Loucy (cell line): ENCODE results near the gene GRHL3.

Source experiments
- H2AFZ ChIP-seq: fragments of 200-600 bp; sonication (generic); 2 replicates; pipeline ENCODE4 v1.6.0; 2016; ENCODE audit warnings: antibody characterized with exemption, mild to moderate bottlenecking, low read length, moderate library complexity
- H3F3A ChIP-seq: fragments of 200-600 bp; 2 replicates; pipeline ENCODE4 v1.6.0; 2016; ENCODE audit warnings: antibody characterized with exemption, low read depth, mild to moderate bottlenecking
- H3K27me3 ChIP-seq: fragments of 200-600 bp; sonication (generic); 2 replicates; pipeline ENCODE4 v1.6.1; 2014; ENCODE audit warnings: low read length, mild to moderate bottlenecking; ENCODE audit not compliant: insufficient read depth, poor library complexity, severe bottlenecking
- H3K36me3 ChIP-seq: fragments of 200-600 bp; sonication (generic); 2 replicates; pipeline ENCODE4 v1.6.1; 2016; ENCODE audit warnings: low read length; ENCODE audit not compliant: insufficient read depth
- H3K4me1 ChIP-seq: fragments of 200-600 bp; sonication (generic); 2 replicates; pipeline ENCODE4 v1.5.1; 2014; ENCODE audit warnings: low read length, mild to moderate bottlenecking; ENCODE audit not compliant: insufficient read depth, poor library complexity, severe bottlenecking
- H3K4me2 ChIP-seq: fragments of 200-600 bp; sonication (generic); 2 replicates; pipeline ENCODE4 v1.6.0; 2014; ENCODE audit warnings: antibody characterized with exemption, low read length, low read depth, mild to moderate bottlenecking; ENCODE audit not compliant: poor library complexity, severe bottlenecking
- H3K4me3 ChIP-seq: fragments of 200-600 bp; sonication (generic); 2 replicates; pipeline ENCODE4 v1.5.1; 2014; ENCODE audit warnings: low read length, mild to moderate bottlenecking, mixed read lengths; ENCODE audit not compliant: poor library complexity, severe bottlenecking
- H3K79me2 ChIP-seq: fragments of 200-600 bp; sonication (generic); 2 replicates; pipeline ENCODE4 v1.6.1; 2014; ENCODE audit warnings: low read length; ENCODE audit not compliant: insufficient read depth
- H3K9ac ChIP-seq: fragments of 200-600 bp; sonication (generic); 2 replicates; pipeline ENCODE4 v1.6.0; 2014; ENCODE audit warnings: mild to moderate bottlenecking, low read depth, low read length, moderate library complexity; ENCODE audit not compliant: poor library complexity, severe bottlenecking
- H3K9me2 ChIP-seq: fragments of 200-600 bp; sonication (generic); replicated peaks from 2 replicates; pipeline ENCODE4 v1.6.1; 2016; ENCODE audit warnings: low read depth, low read length, mixed read lengths
- H3K9me3 ChIP-seq: fragments of 200-600 bp; sonication (generic); 2 replicates; pipeline ENCODE4 v1.6.1; 2014; ENCODE audit warnings: mild to moderate bottlenecking, antibody characterized with exemption, low read length, low read depth; ENCODE audit not compliant: insufficient read depth
- H4K20me1 ChIP-seq: fragments of 200-600 bp; sonication (generic); 2 replicates; pipeline ENCODE4 v1.6.0; 2014; ENCODE audit warnings: antibody characterized with exemption, low read length, mild to moderate bottlenecking; ENCODE audit not compliant: insufficient read depth, poor library complexity, severe bottlenecking
- EZH2phosphoT487 ChIP-seq: fragments of 200-600 bp; IDR thresholded peaks from 2 replicates; pipeline ENCODE4 v1.6.1; 2018; ENCODE audit warnings: antibody characterized with exemption, mild to moderate bottlenecking, moderate library complexity, borderline replicate concordance
- TF ChIP-seq, protein P1 (sequence below): fragments of 200-600 bp; sonication (generic); conservative IDR thresholded peaks from 2 replicates; pipeline ENCODE4 v1.5.1; 2014; ENCODE audit warnings: mild to moderate bottlenecking, antibody characterized with exemption, low read length

Gene GRHL3

DNA sequence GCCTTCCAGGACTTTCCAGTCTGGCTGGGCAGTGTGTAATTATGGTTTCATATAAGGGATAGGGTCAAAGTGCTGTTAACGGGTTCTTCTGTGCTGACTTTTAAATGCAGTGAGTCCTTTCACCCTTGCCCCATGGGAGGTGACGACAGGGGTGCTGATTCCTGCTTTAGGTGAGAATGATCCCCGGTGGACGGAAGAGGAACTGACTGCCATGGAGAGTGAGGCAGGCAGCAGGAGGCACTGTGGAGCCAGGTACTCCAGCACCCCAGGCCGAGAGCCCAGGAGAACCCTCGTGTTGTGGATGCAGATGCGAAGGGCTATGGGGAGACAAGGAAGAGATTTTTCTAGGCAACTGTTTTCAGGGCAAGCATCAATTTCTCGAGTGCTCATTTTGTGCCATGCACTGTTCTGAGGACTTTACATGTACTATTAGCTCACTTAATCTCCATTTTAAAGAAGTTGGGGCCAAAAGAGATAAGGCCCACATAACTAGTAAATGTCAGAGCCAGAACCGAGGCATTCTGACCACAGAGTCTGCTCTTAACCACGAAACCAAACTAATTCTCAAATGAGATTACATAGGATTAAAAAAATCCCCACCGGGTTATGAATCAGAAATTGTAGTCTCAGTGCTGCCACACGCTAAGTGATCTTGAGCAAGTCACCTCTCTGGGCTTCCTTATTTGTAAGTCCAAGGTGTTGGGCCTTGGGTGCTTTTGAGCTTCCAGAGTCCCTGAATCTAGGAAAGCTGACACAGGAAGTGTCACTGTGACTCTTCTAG, 66.2 kb downstream of the GRHL3 start:
- Histone ChIP-seq H3K9me3 (no peaks in the 10 kb centered on the region), H3K4me3 (no peak overlapping the region), H2AFZ (no peak overlapping the region), H3K4me1 (no peaks in the 10 kb centered on the region), H3F3A (no peaks in the 10 kb centered on the region), H4K20me1 (no peaks in the 10 kb centered on the region), H3K27me3 (no peaks in the 10 kb centered on the region), H3K36me3 (no peaks in the 10 kb centered on the region), H3K4me2 (no peak overlapping the region), H3K9me2 (no peaks in the 10 kb centered on the region), H3K79me2 (no peaks in the 10 kb centered on the region), H3K9ac (no peak overlapping the region)
- TF ChIP-seq, protein P1, sequence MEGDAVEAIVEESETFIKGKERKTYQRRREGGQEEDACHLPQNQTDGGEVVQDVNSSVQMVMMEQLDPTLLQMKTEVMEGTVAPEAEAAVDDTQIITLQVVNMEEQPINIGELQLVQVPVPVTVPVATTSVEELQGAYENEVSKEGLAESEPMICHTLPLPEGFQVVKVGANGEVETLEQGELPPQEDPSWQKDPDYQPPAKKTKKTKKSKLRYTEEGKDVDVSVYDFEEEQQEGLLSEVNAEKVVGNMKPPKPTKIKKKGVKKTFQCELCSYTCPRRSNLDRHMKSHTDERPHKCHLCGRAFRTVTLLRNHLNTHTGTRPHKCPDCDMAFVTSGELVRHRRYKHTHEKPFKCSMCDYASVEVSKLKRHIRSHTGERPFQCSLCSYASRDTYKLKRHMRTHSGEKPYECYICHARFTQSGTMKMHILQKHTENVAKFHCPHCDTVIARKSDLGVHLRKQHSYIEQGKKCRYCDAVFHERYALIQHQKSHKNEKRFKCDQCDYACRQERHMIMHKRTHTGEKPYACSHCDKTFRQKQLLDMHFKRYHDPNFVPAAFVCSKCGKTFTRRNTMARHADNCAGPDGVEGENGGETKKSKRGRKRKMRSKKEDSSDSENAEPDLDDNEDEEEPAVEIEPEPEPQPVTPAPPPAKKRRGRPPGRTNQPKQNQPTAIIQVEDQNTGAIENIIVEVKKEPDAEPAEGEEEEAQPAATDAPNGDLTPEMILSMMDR: peak; percentile 100
- TF ChIP-seq EZH2phosphoT487: no peak

DNA sequence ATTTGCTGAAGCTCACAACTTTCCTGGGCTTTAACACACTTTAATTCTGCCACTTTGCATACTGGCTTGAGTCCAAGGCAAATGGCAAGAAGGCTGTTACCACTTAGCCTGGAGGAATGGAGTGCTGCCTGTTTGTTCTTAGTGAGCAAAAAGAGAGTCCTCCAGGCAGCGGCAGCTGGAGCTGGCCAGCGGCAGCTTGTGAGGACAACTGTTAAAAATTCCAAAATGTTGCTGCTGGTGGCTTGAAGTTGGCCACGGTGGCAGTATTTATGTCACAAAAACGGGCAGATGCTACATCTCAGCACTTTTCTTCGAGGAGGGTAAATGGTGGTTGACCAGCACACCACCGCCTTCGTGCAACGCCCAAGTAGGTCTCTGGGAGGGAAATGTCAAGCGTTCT, 67.1 kb downstream of the GRHL3 start:
- no peaks in the 10 kb centered on the region for H3K9me2 ChIP-seq
- H3K4me2 ChIP-seq: no peak overlapping the region
- no peaks in the 10 kb centered on the region for H3K4me1 ChIP-seq
- H3K27me3 ChIP-seq: no peaks in the 10 kb centered on the region
- H4K20me1 ChIP-seq: no peaks in the 10 kb centered on the region
- H3K4me3 ChIP-seq: no peak overlapping the region
- no peak overlapping the region for H3K9ac ChIP-seq
- no peaks in the 10 kb centered on the region for H3F3A ChIP-seq
- H3K36me3 ChIP-seq: no peaks in the 10 kb centered on the region
- no peak for TF ChIP-seq EZH2phosphoT487
- TF ChIP-seq, protein P1: no peak
- H2AFZ ChIP-seq: no peak overlapping the region
- no peaks in the 10 kb centered on the region for H3K9me3 ChIP-seq
- no peaks in the 10 kb centered on the region for H3K79me2 ChIP-seq

DNA sequence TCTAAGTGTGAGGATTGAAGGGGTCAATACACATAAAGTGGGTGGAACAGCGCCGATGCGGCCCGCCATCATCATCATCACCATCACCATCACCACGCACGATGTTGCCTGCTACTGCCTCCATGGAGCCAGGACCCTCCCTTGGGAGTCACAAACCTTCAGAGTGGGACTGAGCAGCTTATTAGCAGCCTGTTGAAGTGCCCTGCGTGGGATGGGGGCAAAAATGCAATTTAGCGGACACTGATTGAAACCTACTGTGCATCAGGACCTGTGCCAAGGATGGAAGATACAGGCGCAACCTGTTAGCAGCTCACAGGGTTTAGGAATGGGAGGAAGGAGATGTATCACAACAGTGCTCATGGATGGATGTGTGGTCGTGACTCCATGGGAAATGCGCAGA, 67.8 kb downstream of the GRHL3 start:
- H3K9me2 ChIP-seq: no peaks in the 10 kb centered on the region

More for the DNA sequence above, 67.8 kb downstream of the GRHL3 start:
- Histone ChIP-seq H2AFZ (no peak overlapping the region), H4K20me1 (no peaks in the 10 kb centered on the region), H3K4me1 (no peaks in the 10 kb centered on the region), H3K27me3 (no peaks in the 10 kb centered on the region), H3K9ac (no peak overlapping the region), H3K9me3 (no peaks in the 10 kb centered on the region), H3F3A (no peaks in the 10 kb centered on the region), H3K4me2 (no peak overlapping the region), H3K4me3 (no peak overlapping the region), H3K79me2 (no peaks in the 10 kb centered on the region), H3K36me3 (no peaks in the 10 kb centered on the region)
- TF ChIP-seq, protein P1: no peak
- TF ChIP-seq EZH2phosphoT487: no peak
